ENCODE results near the gene GNG7. TPM values are rescaled to one million over a fixed set of nuclear protein-coding genes. Genes with fewer than 3 reads are reported as not detected.
"Not testable (repeated sequence)": the region's sequence is repeated elsewhere in the genome, so short reads cannot be mapped to it uniquely, and the experiment has no call there.

Gene GNG7
- polyA plus RNA-seq, 1 experiment = 0.22 TPM

- CTCF ChIA-PET = interaction anchor here (0.7 to 3.6 kb wide), 7 partner anchors 9 to 171 kb away, joined by 3 to 44 read pairs (median 3); no protein-coding TSS in a partner anchor
- no peak for TF ChIP-seq CTCF (IDR thresholded peaks at IDR 0.05; ENCODE audit: insufficient read depth, low read depth, low read length)
- Histone ChIP-seq H3K27me3 (ENCODE audit: control insufficient read depth, insufficient read depth, low read length) (no peaks in the 10 kb centered on the region), H3K4me3 (ENCODE audit: low read depth, low read length) (no peak overlapping the region), H3K36me3 (ENCODE audit: control insufficient read depth, insufficient read depth, low read length) (no peaks in the 10 kb centered on the region)
- no peak for DNase-seq (ENCODE audit: low read depth)
- POLR2A ChIA-PET = interaction anchor here (0.9 kb wide), 1 partner anchor 16 kb away, joined by 3 read pairs; no protein-coding TSS in a partner anchor
Measured at GRCh38 chr19:2627855-2628254, 74.6 kb downstream of the GNG7 start.

- H3K36me3 ChIP-seq (ENCODE audit: control insufficient read depth, insufficient read depth, low read length) = no peaks in the 10 kb centered on the region
- TF ChIP-seq CTCF (IDR thresholded peaks at IDR 0.05; ENCODE audit: insufficient read depth, low read depth, low read length) = no peak
- ChIA-PET POLR2A (interaction anchor here (0.9 kb wide), 1 partner anchor 16 kb away, joined by 3 read pairs; no protein-coding TSS in a partner anchor), CTCF (interaction anchor here (0.6 to 3.6 kb wide), 9 partner anchors 10 to 170 kb away, joined by 3 to 44 read pairs (median 3); no protein-coding TSS in a partner anchor)
- no peaks in the 10 kb centered on the region for H3K27me3 ChIP-seq (ENCODE audit: control insufficient read depth, insufficient read depth, low read length)
- no peak overlapping the region for H3K4me3 ChIP-seq (ENCODE audit: low read depth, low read length)
- peak; percentile 91 for DNase-seq (ENCODE audit: low read depth)
Measured at GRCh38 chr19:2627319-2627829, 75.1 kb downstream of the GNG7 start.

GRCh38 chr19:2625434-2625833 is 77.1 kb downstream of the GNG7 start:
- POLR2A ChIA-PET = no interaction called here
- Histone ChIP-seq H3K4me3 (ENCODE audit: low read depth, low read length) (no peak overlapping the region), H3K36me3 (ENCODE audit: control insufficient read depth, insufficient read depth, low read length) (no peaks in the 10 kb centered on the region), H3K27me3 (ENCODE audit: control insufficient read depth, insufficient read depth, low read length) (no peaks in the 10 kb centered on the region)
- CTCF ChIA-PET = interaction anchor here (3.6 to 7.0 kb wide), 2 partner anchors 12 to 13 kb away, joined by 44 to 54 read pairs; no protein-coding TSS in a partner anchor
- no peak for DNase-seq (ENCODE audit: low read depth)
- no peak for TF ChIP-seq CTCF (IDR thresholded peaks at IDR 0.05; ENCODE audit: insufficient read depth, low read depth, low read length)

- POLR2A ChIA-PET = no interaction called here
- Histone ChIP-seq H3K36me3 (ENCODE audit: control insufficient read depth, insufficient read depth, low read length) (no peaks in the 10 kb centered on the region), H3K27me3 (ENCODE audit: control insufficient read depth, insufficient read depth, low read length) (no peaks in the 10 kb centered on the region), H3K4me3 (ENCODE audit: low read depth, low read length) (no peak overlapping the region)
- TF ChIP-seq CTCF (IDR thresholded peaks at IDR 0.05; ENCODE audit: insufficient read depth, low read depth, low read length) = no peak
- DNase-seq (ENCODE audit: low read depth) = no peak
- CTCF ChIA-PET = interaction anchor here (0.7 to 7.0 kb wide), 4 partner anchors 11 to 469 kb away, joined by 3 to 54 read pairs (median 4); no protein-coding TSS in a partner anchor
Measured at GRCh38 chr19:2624537-2625091, 77.9 kb downstream of the GNG7 start.

- no peak for TF ChIP-seq CTCF (IDR thresholded peaks at IDR 0.05; ENCODE audit: insufficient read depth, low read depth, low read length)
- Histone ChIP-seq H3K4me3 (ENCODE audit: low read depth, low read length) (no peak overlapping the region), H3K27me3 (ENCODE audit: control insufficient read depth, insufficient read depth, low read length) (no peaks in the 10 kb centered on the region), H3K36me3 (ENCODE audit: control insufficient read depth, insufficient read depth, low read length) (no peaks in the 10 kb centered on the region)
- CTCF ChIA-PET = interaction anchor here (7.0 kb wide), 1 partner anchor 11 kb away, joined by 54 read pairs; no protein-coding TSS in a partner anchor
- DNase-seq (ENCODE audit: low read depth) = no peak
- POLR2A ChIA-PET = no interaction called here
Measured at GRCh38 chr19:2623798-2624197, 78.7 kb downstream of the GNG7 start.

- H3K4me3 ChIP-seq (ENCODE audit: low read depth, low read length); H3K36me3 ChIP-seq (ENCODE audit: control insufficient read depth, insufficient read depth, low read length); POLR2A ChIA-PET; H3K27me3 ChIP-seq (ENCODE audit: control insufficient read depth, insufficient read depth, low read length); DNase-seq (ENCODE audit: low read depth): not testable (repeated sequence)
- CTCF ChIA-PET = interaction anchor here (0.5 to 7.0 kb wide), 4 partner anchors 10 to 18 kb away, joined by 3 to 54 read pairs (median 5); no protein-coding TSS in a partner anchor
Measured at GRCh38 chr19:2622371-2622961, 80.0 kb downstream of the GNG7 start.

All from BJ (cell line).